Posterior cingulate gyrus (tissue), 11 donors: ENCODE measurements around the gene CBX3.
"Not testable (repeated sequence)": the region's sequence is repeated elsewhere in the genome, so short reads cannot be mapped to it uniquely, and the experiment has no call there.

Experiments
- DNase-seq, 10 donors: peaks; one replicate each; pipeline versions ENCODE4 v3.0.0 to v3.0.0-alpha.2; 2020 to 2021; ENCODE audit warnings: mixed read lengths in 3 of 10
- intact Hi-C: fragments of 100-400 bp; cut with DNase I; formaldehyde crosslinking; loops from one replicate; pipeline ENCODE4 v1.15.1; 2023

CBX3 gene

DNA sequence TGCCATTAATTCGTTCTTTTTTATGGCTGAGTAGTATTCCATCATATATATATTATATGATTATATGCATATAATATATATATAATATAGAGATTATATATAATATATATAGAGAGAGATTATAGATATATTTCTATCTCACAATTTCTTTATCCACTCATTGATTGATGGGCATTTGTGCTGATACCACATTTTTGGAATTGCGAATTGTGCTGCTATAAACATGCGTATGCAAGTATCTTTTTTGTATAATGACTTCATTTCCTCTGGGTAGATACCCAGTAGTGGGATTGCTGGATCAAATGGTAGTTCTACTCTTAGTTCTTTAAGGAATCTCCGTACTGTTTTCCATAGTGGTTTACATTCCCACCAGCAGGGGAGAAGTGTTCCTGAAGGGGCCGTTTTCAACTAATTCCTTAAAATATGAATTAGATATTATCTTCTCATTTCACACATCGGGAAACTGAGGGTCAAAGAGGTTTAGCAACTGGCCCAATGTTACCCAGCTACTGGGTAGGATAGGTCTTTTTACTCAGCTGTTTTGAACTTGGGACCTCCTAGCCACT, 33.0 kb upstream of the CBX3 start:
- DNase-seq, result no peak

DNA sequence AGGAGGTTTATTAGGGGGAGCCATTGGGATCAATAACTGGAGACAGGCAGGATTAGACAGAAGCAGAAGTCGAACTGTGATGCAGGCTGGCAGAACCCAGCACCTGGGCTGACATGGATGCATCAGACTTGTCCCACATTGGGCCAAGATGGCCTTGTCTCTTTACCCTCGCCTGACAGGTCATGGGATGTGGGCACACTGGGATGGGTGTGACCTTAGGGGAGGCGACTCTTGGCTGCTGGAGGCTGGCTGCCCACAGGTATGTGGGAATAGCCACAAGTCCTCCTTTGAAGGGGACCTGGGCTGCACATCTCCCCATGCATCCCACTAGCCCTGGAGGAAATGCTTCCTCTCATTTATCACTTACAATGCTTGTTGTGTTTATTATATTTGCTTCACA, 32.3 kb upstream of the CBX3 start:
- intact Hi-C loops, result no loop called here
- no peak for DNase-seq

More for the DNA sequence above, 33.0 kb upstream of the CBX3 start:
- intact Hi-C loops, result no loop called here

DNA sequence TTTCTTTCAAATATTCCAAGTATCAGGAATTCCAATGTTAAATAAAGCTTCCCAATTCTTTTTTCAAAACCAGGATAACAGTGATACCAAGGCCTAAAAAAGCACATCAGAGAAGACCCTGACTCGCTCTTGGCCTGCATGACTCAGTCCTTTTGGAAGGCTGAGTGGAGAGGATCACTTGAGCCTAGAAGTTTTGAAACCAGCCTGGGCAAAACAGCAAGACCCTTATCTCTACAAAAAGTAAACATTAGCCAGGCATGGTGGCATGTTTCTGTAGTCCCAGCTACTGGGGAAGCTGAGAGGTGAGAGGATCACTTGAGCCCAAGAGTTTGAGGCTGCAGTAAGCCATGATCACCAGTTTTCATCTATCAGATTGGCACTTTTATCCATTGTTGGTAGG, 30.9 kb upstream of the CBX3 start:
- no peak for DNase-seq
- intact Hi-C loops, result no loop called here

DNA sequence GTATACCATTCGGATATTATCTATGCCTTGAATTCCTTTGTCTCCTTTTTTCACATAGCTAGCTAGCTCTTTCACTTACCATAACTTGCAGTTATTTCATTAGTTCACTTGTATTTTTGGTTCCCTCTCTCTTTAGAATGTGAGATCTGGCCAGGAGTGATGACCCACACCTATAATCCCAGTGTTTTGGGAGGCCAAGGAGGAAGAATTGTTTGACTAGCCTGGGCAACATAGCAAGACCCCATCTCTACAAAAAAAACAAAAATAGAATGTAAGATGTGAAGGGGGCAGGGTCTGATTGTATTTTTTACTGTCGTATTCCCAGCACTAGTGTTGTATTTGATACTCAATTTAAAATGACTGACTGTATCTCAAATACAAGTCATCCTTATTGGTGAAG, 29.9 kb upstream of the CBX3 start:
- DNase-seq, result no peak
- intact Hi-C loops, result no loop called here

DNA sequence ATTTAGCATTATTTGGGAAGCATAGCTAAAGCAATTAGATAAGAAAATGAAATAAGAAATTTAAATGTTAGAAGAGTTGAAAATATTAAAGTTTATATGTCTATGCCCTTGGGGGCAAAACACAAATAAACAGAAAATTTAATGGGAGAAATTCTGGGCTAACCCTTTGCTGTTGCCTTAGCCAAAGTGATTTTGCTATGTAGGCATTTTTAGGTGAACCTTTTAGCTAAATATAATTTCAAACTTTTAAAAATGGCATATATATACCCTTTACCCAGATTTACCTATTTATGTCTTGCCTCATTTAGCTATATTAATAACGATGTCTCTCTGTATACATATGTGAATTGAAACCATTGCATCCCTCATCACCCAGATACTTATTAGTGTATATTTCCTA, 29.5 kb upstream of the CBX3 start:
- intact Hi-C loops, result no loop called here

DNA sequence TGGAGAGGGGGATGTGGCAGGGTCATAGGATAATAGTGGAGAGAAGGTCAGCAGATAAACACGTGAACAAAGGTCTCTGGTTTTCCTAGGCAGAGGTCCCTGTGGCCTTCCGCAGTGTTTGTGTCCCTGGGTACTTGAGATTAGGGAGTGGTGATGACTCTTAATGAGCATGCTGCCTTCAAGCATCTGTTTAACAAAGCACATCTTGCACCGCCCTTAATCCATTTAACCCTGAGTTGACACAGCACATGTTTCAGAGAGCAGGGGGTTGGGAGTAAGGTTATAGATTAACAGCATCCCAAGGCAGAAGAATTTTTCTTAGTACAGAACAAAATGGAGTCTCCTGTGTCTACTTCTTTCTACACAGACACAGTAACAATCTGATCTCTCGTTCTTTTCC, 25.6 kb upstream of the CBX3 start:
- intact Hi-C loops, DNase-seq: not testable (repeated sequence)

More for the DNA sequence above, 29.5 kb upstream of the CBX3 start:
- no peak for DNase-seq

DNA sequence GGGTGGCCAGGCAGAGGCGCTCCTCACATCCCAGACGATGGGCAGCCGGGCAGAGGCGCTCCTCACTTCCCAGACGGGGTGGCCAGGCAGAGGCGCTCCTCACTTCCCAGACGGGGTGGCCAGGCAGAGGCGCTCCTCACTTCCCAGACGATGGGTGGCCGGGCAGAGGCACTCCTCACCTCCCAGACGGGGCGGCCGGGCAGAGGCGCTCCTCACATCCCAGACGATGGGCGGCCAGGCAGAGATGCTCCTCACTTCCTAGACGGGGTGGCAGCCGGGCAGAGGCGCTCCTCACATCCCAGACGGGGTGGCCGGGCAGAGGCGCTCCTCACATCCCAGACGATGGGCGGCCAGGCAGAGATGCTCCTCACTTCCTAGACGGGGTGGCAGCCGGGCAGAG, 24.8 kb upstream of the CBX3 start:
- intact Hi-C loops, DNase-seq: not testable (repeated sequence)

DNA sequence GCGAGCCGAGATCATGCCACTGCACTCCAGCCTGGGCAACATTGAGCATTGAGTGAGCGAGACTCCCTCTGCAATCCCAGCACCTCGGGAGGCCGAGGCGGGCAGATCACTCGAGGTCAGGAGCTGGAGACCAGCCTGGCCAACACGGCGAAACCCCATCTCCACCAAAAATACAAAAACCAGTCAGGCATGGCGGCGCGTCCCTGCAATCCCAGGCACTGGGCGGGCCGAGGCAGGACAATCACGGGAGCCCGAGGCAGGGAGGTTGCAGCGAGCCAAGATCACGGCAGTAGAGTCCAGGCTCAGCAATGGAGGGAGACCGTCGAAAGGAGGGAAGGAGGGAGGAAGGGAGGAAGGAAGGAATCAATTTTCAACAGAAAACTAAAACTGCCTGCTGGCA, 24.3 kb upstream of the CBX3 start:
- intact Hi-C loops, DNase-seq: not testable (repeated sequence)

DNA sequence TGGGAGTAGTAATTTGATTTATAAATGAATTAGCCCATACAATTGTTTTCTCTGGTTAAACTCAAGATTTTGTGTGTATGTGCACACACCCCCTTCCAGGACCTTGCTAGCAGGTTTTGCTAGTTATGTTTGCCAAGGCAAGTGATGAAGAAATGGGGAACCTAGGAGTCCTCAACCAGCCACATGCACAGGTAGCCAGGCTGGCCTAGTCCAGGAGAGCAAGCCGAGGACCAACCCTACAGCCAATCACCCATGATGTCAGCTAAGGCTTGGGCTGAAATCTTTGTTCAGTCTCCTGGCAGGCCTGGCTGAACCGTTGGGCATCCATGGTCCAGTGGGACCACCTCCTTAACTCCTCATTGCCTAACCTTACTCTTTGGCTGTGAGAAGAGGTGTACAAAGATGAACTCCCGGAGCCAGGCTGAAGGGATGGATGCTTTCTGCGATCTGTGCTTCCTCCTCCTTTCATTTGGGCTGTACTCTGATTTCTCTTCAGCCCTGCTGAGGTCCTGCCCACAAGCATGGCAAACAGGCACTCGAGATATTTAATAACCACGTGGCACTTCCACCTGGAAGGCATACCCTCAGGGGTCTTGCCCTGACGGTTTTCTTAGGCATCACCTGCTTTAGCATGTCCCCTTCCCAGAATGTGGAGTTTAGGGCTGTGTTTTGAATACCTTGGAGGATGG, 23.1 kb upstream of the CBX3 start:
- intact Hi-C loops, result no loop called here
- no peak for DNase-seq

DNA sequence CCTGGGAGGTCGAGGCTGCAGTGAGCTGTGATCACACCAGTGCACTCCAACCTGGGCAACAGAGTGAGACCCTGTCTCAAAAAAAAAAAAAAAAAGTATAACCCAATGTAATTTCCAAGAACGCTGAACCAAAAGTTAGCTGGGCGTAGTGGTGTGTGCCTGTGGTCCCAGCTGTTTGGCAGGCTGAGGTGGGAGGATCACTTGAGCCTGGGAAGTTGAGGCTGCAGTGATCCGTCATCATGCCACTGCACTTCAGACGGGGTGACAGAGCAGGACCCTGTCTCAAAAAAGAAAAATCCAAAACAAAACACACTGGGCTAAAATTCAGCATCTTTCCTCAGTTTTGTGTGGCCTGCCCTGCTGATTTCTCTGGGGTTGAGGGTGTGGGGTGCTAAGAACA, 22.1 kb upstream of the CBX3 start:
- intact Hi-C loops, result no loop called here
- no peak for DNase-seq

DNA sequence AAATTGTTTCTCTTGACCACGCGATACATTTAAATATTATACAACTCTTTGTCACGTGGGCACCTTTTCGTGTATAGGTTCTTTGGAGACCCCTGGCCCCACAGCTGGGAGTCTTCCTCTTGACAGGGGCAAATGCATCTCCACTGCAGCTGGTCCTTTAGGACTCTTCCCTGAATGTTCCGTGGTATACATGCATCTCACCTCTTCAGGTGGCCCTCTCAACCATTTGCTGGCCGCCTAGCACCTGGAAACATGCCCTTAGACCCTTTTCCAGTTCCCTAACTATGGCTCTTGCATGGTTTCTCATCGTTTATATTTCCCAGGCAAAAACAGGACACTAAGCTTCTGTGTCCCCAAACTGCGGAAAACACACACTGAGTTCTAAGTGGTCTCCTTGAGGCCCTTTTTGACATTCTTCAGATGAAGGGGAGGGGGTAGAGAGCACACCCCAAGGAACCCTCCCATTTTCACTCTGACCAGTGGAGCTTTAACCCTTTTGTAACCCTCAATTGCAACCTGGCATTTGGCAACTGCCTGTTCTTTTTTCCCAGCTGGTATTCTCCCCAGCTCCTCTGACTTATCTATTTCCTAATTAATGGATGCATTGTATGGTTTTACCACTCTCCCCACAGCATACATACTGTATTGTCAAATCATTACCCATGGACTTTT, 21.6 kb upstream of the CBX3 start:
- no peak for DNase-seq
- intact Hi-C loops, result no loop called here

DNA sequence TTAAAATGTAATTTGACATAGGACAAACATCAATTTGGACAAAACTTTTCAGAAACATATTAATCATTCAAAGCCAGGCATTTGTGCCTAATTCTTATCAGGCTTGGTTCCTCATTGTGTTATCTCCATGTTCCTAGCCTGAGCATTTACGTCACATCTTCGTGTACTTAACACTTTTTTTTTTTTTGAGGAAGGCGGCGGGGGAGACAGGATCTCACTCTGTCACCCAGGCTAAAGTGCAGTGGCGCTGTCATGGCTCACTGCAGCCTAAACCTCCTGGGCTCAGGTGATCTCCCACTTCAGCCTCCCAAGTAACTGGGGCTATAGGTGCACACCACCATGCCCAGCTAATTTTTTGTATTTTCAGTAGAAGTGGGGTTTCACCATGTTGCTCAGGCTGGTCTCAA, 20.8 kb upstream of the CBX3 start:
- DNase-seq, result no peak
- intact Hi-C loops, result no loop called here

DNA sequence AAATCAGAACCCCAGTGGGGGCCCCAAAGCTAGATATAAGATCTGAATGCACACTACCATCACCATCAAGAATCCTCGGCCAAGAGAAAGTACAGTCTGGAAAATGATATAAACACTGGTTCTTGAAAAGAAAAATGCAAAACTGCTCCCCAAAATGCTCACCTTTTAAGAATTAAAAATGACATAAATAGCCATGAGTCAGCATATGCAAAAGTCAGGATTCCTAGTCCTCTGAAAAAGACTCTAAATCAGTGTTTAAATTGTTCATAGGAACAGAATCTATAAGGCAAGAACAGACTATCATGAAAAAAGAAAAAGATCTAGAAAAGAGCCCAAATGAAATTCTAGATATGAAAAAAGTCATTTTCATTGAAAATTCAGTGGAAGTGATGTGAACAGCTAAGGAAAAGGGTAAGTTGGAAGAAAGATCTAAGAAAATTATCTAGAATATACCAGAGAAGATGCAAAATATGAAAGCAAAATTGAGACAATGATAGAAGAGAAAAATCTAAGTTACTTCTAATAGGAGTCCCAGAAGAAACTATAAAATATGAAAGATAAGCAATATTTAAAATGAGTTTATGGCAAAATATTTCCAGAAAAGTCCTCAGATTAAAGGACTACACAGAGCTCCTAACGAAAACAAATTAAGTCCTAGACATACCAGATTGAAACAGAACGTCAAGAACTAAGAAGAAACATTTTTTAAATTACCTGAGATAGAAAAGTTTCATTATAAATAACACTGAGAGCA, 19.9 kb upstream of the CBX3 start:
- DNase-seq, result no peak
- intact Hi-C loops, result no loop called here

DNA sequence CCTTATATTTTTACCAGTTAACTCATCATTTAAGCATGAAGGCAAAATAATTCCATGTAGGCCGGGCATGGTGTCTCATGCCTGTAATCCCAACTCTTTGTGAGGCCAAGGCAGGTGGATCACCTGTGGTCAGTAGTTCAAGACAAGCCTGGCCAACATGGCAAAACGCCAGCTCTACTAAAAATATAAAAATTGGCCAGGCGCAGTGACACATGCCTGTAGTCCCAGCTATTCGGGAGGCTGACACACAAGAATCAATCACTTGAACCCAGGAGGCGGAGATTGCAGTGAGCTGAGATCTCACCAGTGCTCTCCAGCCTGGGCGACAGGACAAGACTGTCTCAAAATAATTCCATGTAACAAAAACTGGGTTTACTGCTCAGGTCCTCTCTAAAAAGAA, 19.3 kb upstream of the CBX3 start:
- intact Hi-C loops, result no loop called here
- no peak for DNase-seq

DNA sequence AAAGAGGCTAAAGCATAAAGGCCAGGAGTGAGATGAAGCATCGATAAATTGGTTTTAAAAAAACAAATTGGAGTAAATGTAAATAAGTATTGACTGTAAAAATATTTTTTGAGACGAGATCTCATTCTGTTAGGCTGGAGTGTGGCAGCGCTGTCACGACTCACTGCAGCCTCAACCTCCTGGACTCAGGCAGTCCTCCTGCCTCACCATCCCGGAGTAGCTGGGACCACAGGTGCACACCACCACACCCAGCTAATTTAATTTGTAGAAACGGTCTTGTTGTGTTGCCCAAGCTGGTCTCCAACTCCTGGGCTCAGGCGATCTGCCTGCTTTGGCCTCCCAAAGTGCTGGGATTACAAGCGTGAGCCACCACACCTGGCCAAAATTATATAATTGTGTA, 18.8 kb upstream of the CBX3 start:
- DNase-seq, result no peak
- intact Hi-C loops, result no loop called here

DNA sequence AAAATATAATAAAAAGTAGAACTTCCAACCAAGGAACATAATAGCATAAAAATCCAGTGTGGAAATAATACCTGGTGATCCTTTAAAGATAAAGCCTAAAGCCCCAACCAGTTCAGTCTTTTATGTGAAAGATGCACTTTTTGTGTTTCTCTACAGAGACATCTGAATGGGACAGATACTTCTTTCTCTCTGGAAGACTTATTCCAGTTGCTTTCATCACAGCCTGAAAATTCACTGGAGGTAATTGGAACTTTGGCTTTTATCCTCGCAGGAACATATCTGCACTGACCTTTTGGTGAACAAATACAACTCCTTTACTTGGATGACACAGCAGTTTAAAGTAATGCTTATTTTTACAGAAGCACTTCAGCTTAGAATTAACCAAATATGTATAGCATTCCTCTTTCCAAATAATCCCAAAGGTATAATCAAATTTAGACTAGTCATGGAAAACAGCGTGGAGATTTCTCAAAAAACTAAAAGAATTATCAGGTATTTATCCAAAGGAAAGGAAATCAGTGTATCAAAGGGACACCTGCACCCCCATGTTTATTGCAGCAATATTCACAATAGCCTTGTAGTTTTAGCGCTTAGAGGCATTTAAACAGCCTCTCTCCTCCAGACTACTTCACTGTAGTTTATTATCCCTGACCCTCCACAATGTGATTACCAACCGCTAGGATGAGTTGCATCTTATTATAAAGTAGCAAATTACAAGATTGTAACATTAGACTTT, 17.8 kb upstream of the CBX3 start:
- intact Hi-C loops, result no loop called here
- DNase-seq, result no peak

DNA sequence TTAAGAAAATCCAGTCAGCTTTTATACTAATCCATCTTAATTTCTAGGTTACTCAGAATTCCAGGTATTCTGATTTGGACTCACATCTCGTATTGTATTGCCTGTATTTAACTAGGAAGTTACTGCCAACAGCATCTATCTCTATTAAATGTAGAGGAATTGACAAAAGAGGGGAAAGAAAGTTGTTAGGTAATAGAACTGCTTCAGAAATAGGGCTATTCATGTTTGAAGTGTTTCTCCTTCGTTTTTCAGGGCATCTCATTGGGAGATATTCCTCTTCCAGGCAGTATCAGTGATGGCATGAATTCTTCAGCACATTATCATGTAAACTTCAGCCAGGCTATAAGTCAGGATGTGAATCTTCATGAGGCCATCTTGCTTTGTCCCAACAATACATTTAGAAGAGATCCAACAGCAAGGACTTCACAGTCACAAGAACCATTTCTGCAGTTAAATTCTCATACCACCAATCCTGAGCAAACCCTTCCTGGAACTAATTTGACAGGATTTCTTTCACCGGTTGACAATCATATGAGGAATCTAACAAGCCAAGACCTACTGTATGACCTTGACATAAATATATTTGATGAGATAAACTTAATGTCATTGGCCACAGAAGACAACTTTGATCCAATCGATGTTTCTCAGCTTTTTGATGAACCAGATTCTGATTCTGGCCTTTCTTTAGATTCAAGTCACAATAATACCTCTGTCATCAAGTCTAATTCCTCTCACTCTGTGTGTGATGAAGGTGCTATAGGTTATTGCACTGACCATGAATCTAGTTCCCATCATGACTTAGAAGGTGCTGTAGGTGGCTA, 17.1 kb upstream of the CBX3 start:
- intact Hi-C loops, DNase-seq: not testable (repeated sequence)

DNA sequence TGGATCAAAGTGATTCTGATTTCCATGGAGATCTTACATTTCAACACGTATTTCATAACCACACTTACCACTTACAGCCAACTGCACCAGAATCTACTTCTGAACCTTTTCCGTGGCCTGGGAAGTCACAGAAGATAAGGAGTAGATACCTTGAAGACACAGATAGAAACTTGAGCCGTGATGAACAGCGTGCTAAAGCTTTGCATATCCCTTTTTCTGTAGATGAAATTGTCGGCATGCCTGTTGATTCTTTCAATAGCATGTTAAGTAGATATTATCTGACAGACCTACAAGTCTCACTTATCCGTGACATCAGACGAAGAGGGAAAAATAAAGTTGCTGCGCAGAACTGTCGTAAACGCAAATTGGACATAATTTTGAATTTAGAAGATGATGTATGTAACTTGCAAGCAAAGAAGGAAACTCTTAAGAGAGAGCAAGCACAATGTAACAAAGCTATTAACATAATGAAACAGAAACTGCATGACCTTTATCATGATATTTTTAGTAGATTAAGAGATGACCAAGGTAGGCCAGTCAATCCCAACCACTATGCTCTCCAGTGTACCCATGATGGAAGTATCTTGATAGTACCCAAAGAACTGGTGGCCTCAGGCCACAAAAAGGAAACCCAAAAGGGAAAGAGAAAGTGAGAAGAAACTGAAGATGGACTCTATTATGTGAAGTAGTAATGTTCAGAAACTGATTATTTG, 16.3 kb upstream of the CBX3 start:
- intact Hi-C loops, result no loop called here
- DNase-seq, result no peak

DNA sequence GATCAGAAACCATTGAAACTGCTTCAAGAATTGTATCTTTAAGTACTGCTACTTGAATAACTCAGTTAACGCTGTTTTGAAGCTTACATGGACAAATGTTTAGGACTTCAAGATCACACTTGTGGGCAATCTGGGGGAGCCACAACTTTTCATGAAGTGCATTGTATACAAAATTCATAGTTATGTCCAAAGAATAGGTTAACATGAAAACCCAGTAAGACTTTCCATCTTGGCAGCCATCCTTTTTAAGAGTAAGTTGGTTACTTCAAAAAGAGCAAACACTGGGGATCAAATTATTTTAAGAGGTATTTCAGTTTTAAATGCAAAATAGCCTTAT, 15.7 kb upstream of the CBX3 start:
- intact Hi-C loops, result no loop called here
- no peak for DNase-seq
